ENCODE data around the gene METTL2B. TPM values are rescaled to one million over a fixed set of nuclear protein-coding genes. Genes with fewer than 3 reads are reported as not detected.
"Not testable (repeated sequence)": the region's sequence is repeated elsewhere in the genome, so short reads cannot be mapped to it uniquely, and the experiment has no call there.

Gene METTL2B
- total and polyA plus RNA-seq, 2 donors (not counting 1 experiment from before 2014, with no cell fraction given) = 8.9 to 22.7 TPM

DNA sequence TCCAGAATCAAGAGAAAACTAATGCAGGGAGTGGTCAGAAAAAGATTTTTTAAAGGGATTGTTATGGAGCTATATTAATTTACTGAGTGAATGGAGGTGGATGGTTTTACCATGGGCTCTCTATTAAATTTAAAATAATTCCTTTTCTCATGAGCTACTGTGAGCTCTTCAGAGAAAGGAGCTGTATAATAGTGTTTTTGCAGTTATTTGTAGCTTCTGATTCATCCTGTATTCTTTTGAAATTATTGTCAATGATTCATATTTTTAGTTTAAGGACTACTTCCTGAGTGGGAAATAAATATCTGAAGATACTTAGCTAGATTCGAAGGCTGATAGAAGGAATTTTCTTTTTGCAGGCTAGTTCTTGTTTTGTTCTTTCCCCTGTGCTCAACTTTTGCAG, 56.4 kb downstream of the METTL2B start:
- H3K27ac Mint-ChIP-seq = peak overlapping the region; percentile 51
- H3K9ac ChIP-seq (ENCODE audit: low read length); H3K36me3 ChIP-seq (replicated peaks in 1 of 2; ENCODE audit: control extremely low read depth in 1 of 2, control insufficient read depth in 1 of 2, extremely low read depth in 1 of 2, insufficient read depth in 2 of 2, low read length in 1 of 2); H3K27me3 Mint-ChIP-seq; H3K9me3 Mint-ChIP-seq (ENCODE audit: insufficient read depth); DNase-seq; H4K20me1 ChIP-seq (ENCODE audit: control insufficient read depth, insufficient read depth, low read length, poor library complexity, severe bottlenecking); ATAC-seq (ENCODE audit: low read depth); H3K4me3 ChIP-seq (ENCODE audit: control extremely low read depth in 1 of 5, extremely low read depth in 1 of 5, insufficient read depth in 1 of 5, low read depth in 2 of 5, low read length in 4 of 5); H3K9me3 ChIP-seq (ENCODE audit: control extremely low read depth in 1 of 3, control insufficient read depth in 2 of 3, insufficient read depth in 1 of 3, low read length in 2 of 3); H2AFZ ChIP-seq (ENCODE audit: insufficient read depth, low read depth, low read length, poor library complexity, severe bottlenecking); H3K27me3 ChIP-seq (replicated peaks in 1 of 4; ENCODE audit: control extremely low read depth in 1 of 4, control insufficient read depth in 3 of 4, insufficient read depth in 4 of 4, low read length in 3 of 4); POLR2A ChIA-PET; H3K4me2 ChIP-seq (replicated peaks; ENCODE audit: low read depth, low read length, poor library complexity, severe bottlenecking): not testable (repeated sequence)
- intact Hi-C loops (cut with micrococcal nuclease) = loop anchor here (5.0 kb wide), 2 partner anchors 126 to 694 kb away; partner anchors contain the start of genes AHCYL2 and IMPDH1
- Histone ChIP-seq H3K79me2 (ENCODE audit: control insufficient read depth, insufficient read depth, low read length) (peaks cover 32% of the 10 kb centered on the region), H3K4me1 (ENCODE audit: control insufficient read depth in 2 of 2, insufficient read depth in 2 of 2, low read length in 2 of 2) (peaks cover 13 to 18% of the 10 kb centered on the region in 2 donors), H3K27ac (ENCODE audit: low read length in 2 of 2) (peak overlapping the region in 1 of 2 donors; percentile 87)
- no CpG with 5 or more reads among the region's 1 CpG for whole genome bisulfite sequencing (ENCODE audit: insufficient coverage)
- CTCF ChIA-PET = interaction anchor here (0.7 kb wide), 1 partner anchor 56 kb away, joined by 3 read pairs; the partner anchor contains the start of gene METTL2B
- H3K4me3 Mint-ChIP-seq = peak overlapping the region; percentile 88
- H3K4me1 Mint-ChIP-seq = peaks cover 35% of the 10 kb centered on the region

DNA sequence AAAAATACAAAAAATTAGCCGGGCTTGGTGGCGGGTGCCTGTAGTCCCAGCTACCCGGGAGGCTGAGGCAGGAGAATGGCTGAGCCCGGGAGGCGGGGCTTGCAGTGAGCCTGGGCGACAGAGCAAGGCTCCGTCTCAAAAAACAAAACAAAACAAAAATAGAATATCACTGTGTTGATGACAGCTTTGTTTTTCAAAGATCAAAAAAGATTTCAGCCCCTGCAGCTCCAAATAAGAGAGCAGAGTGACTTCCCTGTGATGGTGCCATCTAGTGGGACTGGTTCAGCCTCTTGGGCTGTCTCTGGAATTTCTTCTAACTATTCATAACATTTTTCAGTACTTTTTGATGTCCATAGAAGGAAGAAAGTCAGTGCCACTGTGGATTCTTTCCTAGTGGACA, 60.9 kb downstream of the METTL2B start:
- H3K27ac ChIP-seq (ENCODE audit: low read length in 2 of 2); H4K20me1 ChIP-seq (ENCODE audit: control insufficient read depth, insufficient read depth, low read length, poor library complexity, severe bottlenecking); CTCF ChIA-PET; H2AFZ ChIP-seq (ENCODE audit: insufficient read depth, low read depth, low read length, poor library complexity, severe bottlenecking); H3K27me3 ChIP-seq (replicated peaks in 1 of 4; ENCODE audit: control extremely low read depth in 1 of 4, control insufficient read depth in 3 of 4, insufficient read depth in 4 of 4, low read length in 3 of 4); H3K9me3 ChIP-seq (ENCODE audit: control extremely low read depth in 1 of 3, control insufficient read depth in 2 of 3, insufficient read depth in 1 of 3, low read length in 2 of 3); H3K9ac ChIP-seq (ENCODE audit: low read length); H3K36me3 ChIP-seq (replicated peaks in 1 of 2; ENCODE audit: control extremely low read depth in 1 of 2, control insufficient read depth in 1 of 2, extremely low read depth in 1 of 2, insufficient read depth in 2 of 2, low read length in 1 of 2); POLR2A ChIA-PET; DNase-seq; H3K4me2 ChIP-seq (replicated peaks; ENCODE audit: low read depth, low read length, poor library complexity, severe bottlenecking); H3K4me3 Mint-ChIP-seq; H3K4me1 ChIP-seq (ENCODE audit: control insufficient read depth in 2 of 2, insufficient read depth in 2 of 2, low read length in 2 of 2); intact Hi-C loops (cut with micrococcal nuclease); H3K9me3 Mint-ChIP-seq (ENCODE audit: insufficient read depth); H3K27ac Mint-ChIP-seq; H3K27me3 Mint-ChIP-seq; H3K4me3 ChIP-seq (ENCODE audit: control extremely low read depth in 1 of 5, extremely low read depth in 1 of 5, insufficient read depth in 1 of 5, low read depth in 2 of 5, low read length in 4 of 5): not testable (repeated sequence)
- WGBS (ENCODE audit: insufficient coverage) = no CpG with 5 or more reads among the region's 7 CpGs
- H3K4me1 Mint-ChIP-seq = peaks cover 26% of the 10 kb centered on the region
- TF ChIP-seq, protein P1, sequence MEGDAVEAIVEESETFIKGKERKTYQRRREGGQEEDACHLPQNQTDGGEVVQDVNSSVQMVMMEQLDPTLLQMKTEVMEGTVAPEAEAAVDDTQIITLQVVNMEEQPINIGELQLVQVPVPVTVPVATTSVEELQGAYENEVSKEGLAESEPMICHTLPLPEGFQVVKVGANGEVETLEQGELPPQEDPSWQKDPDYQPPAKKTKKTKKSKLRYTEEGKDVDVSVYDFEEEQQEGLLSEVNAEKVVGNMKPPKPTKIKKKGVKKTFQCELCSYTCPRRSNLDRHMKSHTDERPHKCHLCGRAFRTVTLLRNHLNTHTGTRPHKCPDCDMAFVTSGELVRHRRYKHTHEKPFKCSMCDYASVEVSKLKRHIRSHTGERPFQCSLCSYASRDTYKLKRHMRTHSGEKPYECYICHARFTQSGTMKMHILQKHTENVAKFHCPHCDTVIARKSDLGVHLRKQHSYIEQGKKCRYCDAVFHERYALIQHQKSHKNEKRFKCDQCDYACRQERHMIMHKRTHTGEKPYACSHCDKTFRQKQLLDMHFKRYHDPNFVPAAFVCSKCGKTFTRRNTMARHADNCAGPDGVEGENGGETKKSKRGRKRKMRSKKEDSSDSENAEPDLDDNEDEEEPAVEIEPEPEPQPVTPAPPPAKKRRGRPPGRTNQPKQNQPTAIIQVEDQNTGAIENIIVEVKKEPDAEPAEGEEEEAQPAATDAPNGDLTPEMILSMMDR (IDR thresholded peaks at IDR 0.05) = peak; percentile 20
- peak; percentile 41 for ATAC-seq (ENCODE audit: low read depth)
- peaks cover 54% of the 10 kb centered on the region for H3K79me2 ChIP-seq (ENCODE audit: control insufficient read depth, insufficient read depth, low read length)

DNA sequence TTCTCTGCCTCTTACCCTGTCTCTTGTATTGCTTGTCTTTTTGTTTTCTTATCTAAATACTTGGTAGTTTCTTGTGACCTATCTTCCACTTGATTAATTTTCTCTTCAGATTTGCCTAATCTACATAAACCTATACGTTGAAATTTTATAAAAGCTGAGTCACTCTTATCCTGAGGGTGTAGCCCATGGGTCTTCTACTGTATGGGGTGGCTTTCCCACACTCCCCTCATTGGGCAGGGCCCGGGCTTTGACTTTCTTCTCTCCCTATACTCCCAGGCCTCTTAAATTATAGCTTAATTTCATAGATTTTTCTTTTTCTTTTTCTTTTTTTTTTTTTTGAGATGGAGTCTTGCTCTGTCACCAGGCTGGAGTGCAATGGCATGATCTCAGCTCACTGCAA, 66.0 kb downstream of the METTL2B start:
- H3K4me1 Mint-ChIP-seq = peaks cover 16% of the 10 kb centered on the region
- H3K9ac ChIP-seq (ENCODE audit: low read length); H3K4me3 Mint-ChIP-seq; ATAC-seq (ENCODE audit: low read depth); H3K9me3 ChIP-seq (ENCODE audit: control extremely low read depth in 1 of 3, control insufficient read depth in 2 of 3, insufficient read depth in 1 of 3, low read length in 2 of 3); DNase-seq; H3K27ac ChIP-seq (ENCODE audit: low read length in 2 of 2); H3K4me1 ChIP-seq (ENCODE audit: control insufficient read depth in 2 of 2, insufficient read depth in 2 of 2, low read length in 2 of 2); H2AFZ ChIP-seq (ENCODE audit: insufficient read depth, low read depth, low read length, poor library complexity, severe bottlenecking); H3K27ac Mint-ChIP-seq; CTCF ChIA-PET; H3K9me3 Mint-ChIP-seq (ENCODE audit: insufficient read depth); H3K27me3 Mint-ChIP-seq; H3K4me2 ChIP-seq (replicated peaks; ENCODE audit: low read depth, low read length, poor library complexity, severe bottlenecking); H3K27me3 ChIP-seq (replicated peaks in 1 of 4; ENCODE audit: control extremely low read depth in 1 of 4, control insufficient read depth in 3 of 4, insufficient read depth in 4 of 4, low read length in 3 of 4); intact Hi-C loops (cut with micrococcal nuclease); H3K4me3 ChIP-seq (ENCODE audit: control extremely low read depth in 1 of 5, extremely low read depth in 1 of 5, insufficient read depth in 1 of 5, low read depth in 2 of 5, low read length in 4 of 5): not testable (repeated sequence)
- Histone ChIP-seq H4K20me1 (ENCODE audit: control insufficient read depth, insufficient read depth, low read length, poor library complexity, severe bottlenecking) (peaks cover 18% of the 10 kb centered on the region), H3K36me3 (replicated peaks in 1 of 2; ENCODE audit: control extremely low read depth in 1 of 2, control insufficient read depth in 1 of 2, extremely low read depth in 1 of 2, insufficient read depth in 2 of 2, low read length in 1 of 2) (peaks cover 0 to 21% of the 10 kb centered on the region in 2 experiments), H3K79me2 (ENCODE audit: control insufficient read depth, insufficient read depth, low read length) (peaks cover 76% of the 10 kb centered on the region)
- POLR2A ChIA-PET = interaction anchor here (0.6 kb wide), 1 partner anchor 1346 kb away, joined by 5 read pairs; no protein-coding TSS in a partner anchor
- WGBS (ENCODE audit: insufficient coverage) = no CpG with 5 or more reads among the region's 2 CpGs

All from B cell (primary cell).